HepG2 (cell line): ENCODE measurements around the gene SERPINB7. TPM values are rescaled to one million over a fixed set of nuclear protein-coding genes. Genes with fewer than 3 reads are reported as not detected.

Source experiments
- ATAC-seq: fragments of 200-7000 bp; cut with Tn5 transposase; 3 replicates; pipeline ENCODE4 v1.9.1; 2020; ENCODE audit warnings: mild to moderate bottlenecking, moderate library complexity
- BruUV-seq: library from RNA; stranded (reverse); fragments of 400-500 nt; replicated peaks from 2 replicates; lab custom pipeline; 2021; lab: Mats Ljungman, UMichigan
- CTCF ChIA-PET: fragments of 300-600 bp; formaldehyde crosslinking; extraction: SDS; loops from one replicate; lab custom pipeline; 2021; ENCODE audit warnings: low total read pairs, inconsistent platforms, low intra/inter-chr PET ratio; lab: Yijun Ruan, JAX
- POLR2A ChIA-PET: fragments of 350-600 bp; sonication (Branson Sonifier 250); formaldehyde crosslinking; loops from one replicate; lab custom pipeline; 2020; ENCODE audit warnings: antibody characterized with exemption, inconsistent platforms; lab: Yijun Ruan, JAX
- DNase-seq: peaks from one replicate; pipeline ENCODE4 v3.0.0-alpha.2; 2015; ENCODE audit warnings: low spot score
- FAIRE-seq: peaks from 3 replicates; lab custom pipeline; 2011; peaks lifted over from hg19 to GRCh38; lab: Jason Lieb, UNC
- H2AFZ ChIP-seq: one replicate; pipeline ENCODE4 v1.6.1; 2011; ENCODE audit warnings: low read length, inconsistent platforms
- H3K27ac ChIP-seq: fragments of 300-600 bp; 3 replicates; pipeline ENCODE4 v1.8.0; 2011; ENCODE audit warnings: mixed run types, mild to moderate bottlenecking, mixed read lengths, low read length, inconsistent platforms; ENCODE audit not compliant: insufficient read depth; ENCODE audit errors: extremely low read length
- H3K27me3 ChIP-seq, 2 experiments: fragments of 200-600 bp in 1 of 2; 2 replicates in 1 of 2; 3 replicates in 1 of 2; pipeline versions ENCODE4 v1.6.0 to v1.8.0; 2011; ENCODE audit warnings: low read length in 2 of 2, mild to moderate bottlenecking in 2 of 2, moderate library complexity in 2 of 2, inconsistent platforms in 1 of 2; ENCODE audit not compliant: insufficient read depth in 2 of 2, control insufficient read depth in 1 of 2
- H3K36me3 ChIP-seq, 2 experiments: fragments of 200-600 bp in 1 of 2; replicated peaks in 1 of 2; 2 replicates in 1 of 2; 3 replicates in 1 of 2; pipeline versions ENCODE4 v1.5.1 to v1.8.0; 2011; ENCODE audit warnings: low read length in 2 of 2, inconsistent platforms in 1 of 2; ENCODE audit not compliant: insufficient read depth in 2 of 2, control insufficient read depth in 1 of 2
- H3K4me1 ChIP-seq: 2 replicates; pipeline ENCODE4 v1.5.1; 2012; ENCODE audit warnings: low read length, inconsistent platforms; ENCODE audit not compliant: insufficient read depth
- H3K4me2 ChIP-seq: 2 replicates; pipeline ENCODE4 v1.6.0; 2011; ENCODE audit warnings: low read depth, low read length, inconsistent platforms
- H3K4me3 ChIP-seq, 3 experiments: fragments of 200-600 bp in 1 of 3; sonication (generic), shearing (Covaris generic) in 1 of 3; replicated peaks in 1 of 3; 2 replicates each; pipeline ENCODE4 v1.5.1; 2011 to 2016; ENCODE audit warnings: low read length in 3 of 3, inconsistent platforms in 2 of 3, low read depth in 2 of 3, mild to moderate bottlenecking in 2 of 3, control low read depth in 1 of 3, mixed read lengths in 1 of 3; ENCODE audit not compliant: insufficient read depth in 1 of 3
- H3K79me2 ChIP-seq: one replicate; pipeline ENCODE4 v1.6.1; 2011; ENCODE audit warnings: low read length, inconsistent platforms; ENCODE audit not compliant: insufficient read depth
- H3K9ac ChIP-seq: 2 replicates; pipeline ENCODE4 v1.6.0; 2011; ENCODE audit warnings: mild to moderate bottlenecking, low read depth, low read length, inconsistent platforms; ENCODE audit not compliant: insufficient read depth
- H3K9me3 ChIP-seq: 2 replicates; pipeline ENCODE4 v1.5.1; 2012; ENCODE audit warnings: mild to moderate bottlenecking, low read length
- H4K20me1 ChIP-seq: 2 replicates; pipeline ENCODE4 v1.6.0; 2011; ENCODE audit warnings: inconsistent platforms, mild to moderate bottlenecking, low read length, moderate library complexity; ENCODE audit not compliant: insufficient read depth
- ESRRA ChIP-seq: sonication (generic); formaldehyde crosslinking; IDR thresholded peaks from 2 replicates; pipeline ENCODE4 v1.5.1; 2020; ENCODE audit warnings: mild to moderate bottlenecking, low read depth, missing genetic modification reagents
- GATAD1 ChIP-seq: IDR thresholded peaks from 2 replicates; pipeline ENCODE4 v1.6.1; 2016; ENCODE audit warnings: missing genetic modification reagents, missing compliant biosample characterization
- HMGXB3 ChIP-seq: sonication (generic); formaldehyde crosslinking; IDR thresholded peaks from 2 replicates; pipeline ENCODE4 v1.4.0; 2020; ENCODE audit warnings: missing genetic modification reagents, borderline replicate concordance
- IKZF4 ChIP-seq: sonication (generic); formaldehyde crosslinking; IDR thresholded peaks from 2 replicates; pipeline ENCODE4 v1.5.1; 2020; ENCODE audit warnings: borderline replicate concordance, mild to moderate bottlenecking, low read depth, missing genetic modification reagents; ENCODE audit errors: not compliant biosample characterization
- RFX3 ChIP-seq: IDR thresholded peaks from 2 replicates; pipeline ENCODE4 v1.6.1; 2016; ENCODE audit warnings: missing biosample characterization, missing genetic modification reagents
- XBP1 ChIP-seq: sonication (generic); formaldehyde crosslinking; IDR thresholded peaks from 2 replicates; pipeline ENCODE4 v1.5.0; 2020; ENCODE audit warnings: missing genetic modification reagents
- ZBTB7B ChIP-seq: sonication (generic); formaldehyde crosslinking; IDR thresholded peaks from 2 replicates; pipeline ENCODE4 v1.4.0; 2020; ENCODE audit warnings: missing genetic modification reagents
- ZNF205 ChIP-seq: IDR thresholded peaks from 2 replicates; pipeline ENCODE4 v1.6.1; 2018; ENCODE audit warnings: missing biosample characterization, missing genetic modification reagents
- ZNF629 ChIP-seq: sonication (generic); formaldehyde crosslinking; conservative IDR thresholded peaks from 2 replicates; pipeline ENCODE4 v1.5.0; 2020; ENCODE audit warnings: missing genetic modification reagents
- WGBS: methylation state at CpG from one replicate; pipeline ENCODE4 v1.1.6; 2017; ENCODE audit warnings: low lambda C conversion rate; 5-methylcytosine and 5-hydroxymethylcytosine counted together
- in situ Hi-C: cut with HindIII; loops from 2 replicates; pipeline ENCODE4 v1.10.0; 2017; ENCODE audit warnings: low pct_unique_long_range_greater_than_20kb; ENCODE audit not compliant: extremely low pct_ligation_motif_present
- intact Hi-C: fragments of 100-400 bp; cut with micrococcal nuclease; formaldehyde crosslinking; loops from one replicate; pipeline ENCODE4 v1.10.0; 2022; ENCODE audit not compliant: unreplicated experiment
- polyA plus RNA-seq, 8 experiments: library from polyadenylated mRNA; depleted of rRNA in 3 of 8; stranded (reverse) in 7 of 8; unstranded in 1 of 8; fragments of >200 nt; fragmentation: Illumina TruSeq in 4 of 8; extraction: Trizol in 4 of 8; gene quantifications; 2 replicates each; pipeline versions ENCODE4 v1.2.1 to v1.2.3, GENCODE V29; 2011 to 2016; ENCODE audit warnings: low read depth in 4 of 8, missing spikeins in 1 of 8, mixed read lengths in 1 of 8; ENCODE audit not compliant: insufficient read depth in 1 of 8
- total RNA-seq, 5 experiments: library from RNA; depleted of rRNA; stranded (reverse); fragments of >200 nt; fragmentation: Illumina TruSeq; extraction: Trizol; gene quantifications; 2 replicates each; pipeline ENCODE4 v1.2.3, GENCODE V29; 2016; ENCODE audit warnings: low read depth in 1 of 5
- TF ChIP-seq, protein P1 (sequence below), 2 experiments: fragments of 450-650 bp in 1 of 2; sonication (generic) in 1 of 2; formaldehyde crosslinking; IDR thresholded peaks; 2 replicates each; pipeline versions ENCODE4 v1.5.0 to v1.8.0; 2020 to 2022; ENCODE audit warnings: mild to moderate bottlenecking in 1 of 2, missing genetic modification reagents in 1 of 2

The SERPINB7 gene
- total and polyA plus RNA-seq, 2 of the 13 experiments (the other 11 are each of a cell fraction or from before 2014, with no cell fraction given) = not detected

DNA sequence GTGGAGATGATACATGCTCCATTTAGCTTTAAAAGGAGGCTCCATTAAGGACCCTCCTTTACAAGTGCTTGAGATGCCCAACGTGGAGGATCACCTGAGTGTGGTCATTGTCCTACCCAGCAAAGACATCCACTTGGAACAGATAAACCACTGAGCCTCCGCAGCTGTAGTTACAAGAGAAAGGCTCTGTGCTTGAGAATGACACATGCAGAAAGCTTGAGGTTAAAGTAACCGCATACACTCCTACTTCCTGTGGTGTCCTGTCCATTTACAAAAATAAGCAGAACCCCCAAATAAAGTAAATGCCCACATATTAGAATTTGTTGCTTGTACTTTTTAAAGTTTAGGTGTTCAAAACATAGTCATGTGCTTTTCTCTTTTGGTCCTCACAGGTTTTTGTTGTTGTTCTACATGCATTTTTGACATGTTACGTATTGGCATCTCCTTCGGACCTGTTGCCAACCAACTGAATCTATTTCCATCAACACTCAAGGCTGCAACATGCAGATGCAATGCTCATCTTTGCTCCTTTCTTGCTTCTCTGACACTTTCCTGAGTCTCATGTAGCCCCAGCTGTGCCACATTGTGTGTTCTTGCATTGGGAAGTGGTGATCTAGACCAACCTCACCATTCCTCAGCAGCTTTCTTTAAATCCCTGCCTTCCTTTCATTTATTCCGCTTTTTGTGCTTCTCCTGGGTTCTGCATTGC is 56.0 kb downstream of the SERPINB7 start:
- TF ChIP-seq XBP1 = no peak
- TF ChIP-seq GATAD1 (CRISPR knock-in tag) = no peak
- no peak for TF ChIP-seq RFX3 (CRISPR knock-in tag)
- no peak for TF ChIP-seq ZNF629
- no peak for TF ChIP-seq IKZF4 (CRISPR knock-in tag)
- no peak for TF ChIP-seq ESRRA (CRISPR knock-in tag)
- no peak for TF ChIP-seq HMGXB3
- TF ChIP-seq, protein P1, sequence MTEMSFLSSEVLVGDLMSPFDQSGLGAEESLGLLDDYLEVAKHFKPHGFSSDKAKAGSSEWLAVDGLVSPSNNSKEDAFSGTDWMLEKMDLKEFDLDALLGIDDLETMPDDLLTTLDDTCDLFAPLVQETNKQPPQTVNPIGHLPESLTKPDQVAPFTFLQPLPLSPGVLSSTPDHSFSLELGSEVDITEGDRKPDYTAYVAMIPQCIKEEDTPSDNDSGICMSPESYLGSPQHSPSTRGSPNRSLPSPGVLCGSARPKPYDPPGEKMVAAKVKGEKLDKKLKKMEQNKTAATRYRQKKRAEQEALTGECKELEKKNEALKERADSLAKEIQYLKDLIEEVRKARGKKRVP (CRISPR knock-in tag; IDR thresholded peaks at IDR 0.05) = no peak
- TF ChIP-seq ZNF205 = no peak
- no peak for TF ChIP-seq ZBTB7B (CRISPR knock-in tag)
- Histone ChIP-seq H3K4me3 (no peak overlapping the region), H3K27me3 (no peaks in the 10 kb centered on the region), H3K9ac (no peak overlapping the region), H3K9me3 (no peaks in the 10 kb centered on the region), H3K4me1 (no peaks in the 10 kb centered on the region), H2AFZ (no peak overlapping the region), H3K79me2 (no peaks in the 10 kb centered on the region), H3K4me2 (no peak overlapping the region), H3K27ac (no peak overlapping the region), H3K36me3 (no peaks in the 10 kb centered on the region), H4K20me1 (no peaks in the 10 kb centered on the region)
- no TSS peak for BruUV-seq
- FAIRE-seq (no peak), ATAC-seq (no peak), DNase-seq (no peak)
- POLR2A ChIA-PET = no interaction called here
- WGBS = 41% methylated on average over 6 of the region's 6 CpGs
- in situ Hi-C loops = loop anchor here (25.0 kb wide), 1 partner anchor 819 kb away; no protein-coding TSS in a partner anchor
- intact Hi-C loops = no loop called here
- CTCF ChIA-PET = no interaction called here
